Omental fat pad (tissue), 4 donors: ENCODE data around the gene DIP2C. TPM values are rescaled to one million over a fixed set of nuclear protein-coding genes. Genes with fewer than 3 reads are reported as not detected.
A peak's percentile ranks its signal among the peaks of the same experiment; 100 is the strongest.

Source experiments
- ATAC-seq: fragments of 150-250 bp; one replicate; pipeline ENCODE4 v1.9.1; 2016; ENCODE audit warnings: mild to moderate bottlenecking, moderate library complexity; ENCODE audit not compliant: low FRiP score
- DNase-seq: peaks from one replicate; pipeline ENCODE4 v3.0.0-alpha.2; 2019; ENCODE audit warnings: low spot score
- CTCF ChIP-seq, 3 donors: fragments of 450-650 bp; IDR thresholded peaks; one replicate each; pipeline ENCODE4 v1.5.1; 2016 to 2017; ENCODE audit warnings: antibody characterized with exemption in 3 of 3, mild to moderate bottlenecking in 3 of 3, moderate library complexity in 2 of 3
- total RNA-seq, 4 donors: library from RNA; depleted of rRNA; stranded (reverse); fragments of >200 nt; gene quantifications; one replicate each; pipeline ENCODE4 v1.1.0, GENCODE V29; 2016

The DIP2C gene
- total RNA-seq, 4 donors from 2014 or later, result 19.7 to 56.5 (median 31.1) TPM

GRCh38 chr10:677750-678661, 11.5 kb downstream of the DIP2C start:
- DNase-seq (no peak), ATAC-seq (peak; percentile 41)
- no peak for TF ChIP-seq CTCF (IDR thresholded peaks at IDR 0.05)

GRCh38 chr10:677038-677437, 12.4 kb downstream of the DIP2C start:
- ATAC-seq, result no peak

GRCh38 chr10:676178-676577, 13.3 kb downstream of the DIP2C start:
- TF ChIP-seq CTCF (IDR thresholded peaks at IDR 0.05), result no peak
- no peak for DNase-seq
- ATAC-seq, result no peak

More at GRCh38 chr10:677038-677437, 12.4 kb downstream of the DIP2C start:
- TF ChIP-seq CTCF (IDR thresholded peaks at IDR 0.05), result no peak
- DNase-seq, result no peak

GRCh38 chr10:675532-675931, 13.9 kb downstream of the DIP2C start:
- DNase-seq, result no peak

GRCh38 chr10:673492-673891, 16.0 kb downstream of the DIP2C start:
- DNase-seq, result no peak
- TF ChIP-seq CTCF (IDR thresholded peaks at IDR 0.05), result no peak
- no peak for ATAC-seq

More at GRCh38 chr10:675532-675931, 13.9 kb downstream of the DIP2C start:
- no peak for ATAC-seq
- TF ChIP-seq CTCF (IDR thresholded peaks at IDR 0.05), result no peak

GRCh38 chr10:672992-673391, 16.5 kb downstream of the DIP2C start:
- ATAC-seq (no peak), DNase-seq (no peak)
- TF ChIP-seq CTCF (IDR thresholded peaks at IDR 0.05), result no peak

GRCh38 chr10:672203-672602, 17.3 kb downstream of the DIP2C start:
- ATAC-seq, result no peak
- no peak for DNase-seq
- TF ChIP-seq CTCF (IDR thresholded peaks at IDR 0.05), result no peak
